SK-N-SH (cell line): ENCODE measurements around the gene IL21R. TPM values are rescaled to one million over a fixed set of nuclear protein-coding genes. Genes with fewer than 3 reads are reported as not detected.

ENCODE experiments used
- CTCF ChIA-PET: fragments of 300-600, 350-600 bp; formaldehyde crosslinking; extraction: SDS; loops from one replicate; lab custom pipeline; 2021; lab: Yijun Ruan, JAX
- POLR2A ChIA-PET: fragments of 350-600 bp; sonication (Branson Sonifier 250); formaldehyde crosslinking; extraction: SDS; loops from one replicate; lab custom pipeline; 2020; ENCODE audit warnings: antibody characterized with exemption, inconsistent platforms; lab: Yijun Ruan, JAX
- DNase-seq: peaks from one replicate; pipeline ENCODE4 v3.0.0; 2012
- H2AFZ ChIP-seq: fragments of 200-600 bp; sonication (generic); 2 replicates; pipeline ENCODE4 v1.8.1; 2016; ENCODE audit warnings: antibody characterized with exemption, mild to moderate bottlenecking, low read depth
- H3F3A ChIP-seq: fragments of 200-600 bp; sonication (generic); replicated peaks from 2 replicates; pipeline ENCODE3; 2016; ENCODE audit warnings: antibody characterized with exemption, mild to moderate bottlenecking; ENCODE audit not compliant: insufficient read depth
- H3K27ac ChIP-seq, 2 experiments: fragments of 200-500 bp in 1 of 2; fragments of 200-600 bp in 1 of 2; sonication (Bioruptor generic) in 1 of 2; sonication (generic), shearing (Covaris generic) in 1 of 2; 2 replicates each; pipeline versions ENCODE4 v1.5.1 to v1.6.1; 2014 to 2016; ENCODE audit warnings: low read depth in 2 of 2, inconsistent platforms in 1 of 2, low read length in 1 of 2, mild to moderate bottlenecking in 1 of 2, mixed read lengths in 1 of 2
- H3K27me3 ChIP-seq: fragments of 200-600 bp; sonication (generic), shearing (Covaris generic); 2 replicates; pipeline ENCODE4 v1.6.1; 2016; ENCODE audit warnings: mixed run types; ENCODE audit not compliant: insufficient read depth
- H3K36me3 ChIP-seq, 2 experiments: fragments of 200-500 bp in 1 of 2; fragments of 200-600 bp in 1 of 2; sonication (Bioruptor generic) in 1 of 2; sonication (generic) in 1 of 2; replicated peaks in 1 of 2; 2 replicates each; pipeline versions ENCODE3 to v1.5.1; 2014 to 2016; ENCODE audit warnings: low read length in 1 of 2, mild to moderate bottlenecking in 1 of 2; ENCODE audit not compliant: insufficient read depth in 2 of 2, control insufficient read depth in 1 of 2
- H3K4me1 ChIP-seq, 2 experiments: fragments of 200-500 bp in 1 of 2; fragments of 200-600 bp in 1 of 2; sonication (Bioruptor generic) in 1 of 2; sonication (generic), shearing (Covaris generic) in 1 of 2; 2 replicates each; pipeline versions ENCODE4 v1.5.1 to v1.6.1; 2014 to 2016; ENCODE audit warnings: low read depth in 1 of 2, low read length in 1 of 2, mixed run types in 1 of 2; ENCODE audit not compliant: insufficient read depth in 2 of 2, control insufficient read depth in 1 of 2
- H3K4me2 ChIP-seq: fragments of 200-600 bp; sonication (generic), shearing (Covaris generic); 2 replicates; pipeline ENCODE4 v1.6.1; 2017; ENCODE audit warnings: mixed run types
- H3K4me3 ChIP-seq, 2 experiments: fragments of 200-500 bp in 1 of 2; fragments of 200-600 bp in 1 of 2; sonication (Bioruptor generic) in 1 of 2; sonication (generic), shearing (Covaris generic) in 1 of 2; 2 replicates each; pipeline versions ENCODE4 v1.5.1 to v1.8.1; 2014 to 2016; ENCODE audit warnings: low read depth in 2 of 2, inconsistent platforms in 1 of 2, low read length in 1 of 2, mild to moderate bottlenecking in 1 of 2, mixed read lengths in 1 of 2, moderate library complexity in 1 of 2
- H3K79me2 ChIP-seq: fragments of 200-600 bp; sonication (generic); 2 replicates; pipeline ENCODE4 v1.8.1; 2017; ENCODE audit warnings: mild to moderate bottlenecking; ENCODE audit not compliant: insufficient read depth
- H3K9ac ChIP-seq: fragments of 200-600 bp; sonication (generic); 2 replicates; pipeline ENCODE4 v1.6.1; 2017; ENCODE audit warnings: mixed run types
- H3K9me2 ChIP-seq: fragments of 200-600 bp; sonication (generic); 2 replicates; pipeline ENCODE4 v1.6.1; 2017; ENCODE audit warnings: mixed run types
- H3K9me3 ChIP-seq: fragments of 200-600 bp; sonication (generic); 2 replicates; pipeline ENCODE4 v1.6.1; 2017; ENCODE audit warnings: mixed run types, mild to moderate bottlenecking, moderate library complexity
- H4K20me1 ChIP-seq: fragments of 200-600 bp; sonication (generic); 2 replicates; pipeline ENCODE4 v1.6.1; 2017; ENCODE audit warnings: mild to moderate bottlenecking, mixed run types; ENCODE audit not compliant: insufficient read depth
- CHD2 ChIP-seq: fragments of 150-350 bp; IDR thresholded peaks from 2 replicates; pipeline ENCODE4 v1.6.1; 2018; ENCODE audit warnings: low read length; ENCODE audit not compliant: partially characterized antibody
- FOSL2 ChIP-seq: IDR thresholded peaks from 2 replicates; pipeline ENCODE4 v1.4.0; 2012; ENCODE audit warnings: low read depth, mild to moderate bottlenecking, moderate library complexity, borderline replicate concordance
- JUND ChIP-seq: IDR thresholded peaks from 2 replicates; pipeline ENCODE4 v1.4.0; 2012
- MXI1 ChIP-seq: IDR thresholded peaks from 2 replicates; pipeline ENCODE4 v1.6.1; 2012; ENCODE audit warnings: mild to moderate bottlenecking, low read depth, low read length, improper control_type of control experiment
- NFIC ChIP-seq: IDR thresholded peaks from 2 replicates; pipeline ENCODE4 v1.4.0; 2012; ENCODE audit warnings: borderline replicate concordance
- NRF1 ChIP-seq: IDR thresholded peaks from 2 replicates; pipeline ENCODE4 v1.6.1; 2012; ENCODE audit warnings: low read depth, mild to moderate bottlenecking, low read length
- POLR2AphosphoS5 ChIP-seq: IDR thresholded peaks from 2 replicates; pipeline ENCODE4 v1.6.1; 2012; ENCODE audit warnings: low read depth, low read length
- RAD21 ChIP-seq: IDR thresholded peaks from 2 replicates; pipeline ENCODE4 v1.6.1; 2012; ENCODE audit warnings: mild to moderate bottlenecking, low read length
- RXRA ChIP-seq: IDR thresholded peaks from 2 replicates; pipeline ENCODE4 v1.4.0; 2012; ENCODE audit warnings: low read depth, mild to moderate bottlenecking, borderline replicate concordance
- TCF12 ChIP-seq: IDR thresholded peaks from 2 replicates; pipeline ENCODE4 v1.4.0; 2012
- WGBS: methylation state at CpG from one replicate; pipeline ENCODE4 v1.1.6; 2017; ENCODE audit warnings: low lambda C conversion rate; 5-methylcytosine and 5-hydroxymethylcytosine counted together
- polyA plus RNA-seq, 3 experiments: library from polyadenylated mRNA; depleted of rRNA; stranded (reverse); fragments of >200 nt; gene quantifications; 2 replicates each; pipeline ENCODE4 v1.2.3, GENCODE V29; 2012
- TF ChIP-seq, protein P1 (sequence below): IDR thresholded peaks from 2 replicates; pipeline ENCODE4 v1.4.0; 2012; ENCODE audit warnings: low read depth, borderline replicate concordance
- TF ChIP-seq, protein P2 (sequence below): fragments of 150-350 bp; IDR thresholded peaks from 2 replicates; pipeline ENCODE4 v1.6.1; 2016; ENCODE audit warnings: mild to moderate bottlenecking, low read depth, low read length
- TF ChIP-seq, protein P3 (sequence below): fragments of 150-350 bp; IDR thresholded peaks from 2 replicates; pipeline ENCODE4 v1.6.1; 2017; ENCODE audit warnings: antibody characterized with exemption, low read length, low read depth, borderline replicate concordance
- TF ChIP-seq, protein P4 (sequence below): fragments of 200-600 bp; sonication (generic); IDR thresholded peaks from 2 replicates; pipeline ENCODE4 v1.6.1; 2017; ENCODE audit warnings: antibody characterized with exemption, mild to moderate bottlenecking, moderate library complexity
- TF ChIP-seq, protein P5 (sequence below): IDR thresholded peaks from 2 replicates; pipeline ENCODE4 v1.4.0; 2012; ENCODE audit warnings: low read depth, borderline replicate concordance
- TF ChIP-seq, protein P6 (sequence below): IDR thresholded peaks from 2 replicates; pipeline ENCODE4; 2012

IL21R gene
- polyA plus RNA-seq, 1 of the 3 experiments (the other 2 are of a cell fraction), result 0.13 TPM

DNA sequence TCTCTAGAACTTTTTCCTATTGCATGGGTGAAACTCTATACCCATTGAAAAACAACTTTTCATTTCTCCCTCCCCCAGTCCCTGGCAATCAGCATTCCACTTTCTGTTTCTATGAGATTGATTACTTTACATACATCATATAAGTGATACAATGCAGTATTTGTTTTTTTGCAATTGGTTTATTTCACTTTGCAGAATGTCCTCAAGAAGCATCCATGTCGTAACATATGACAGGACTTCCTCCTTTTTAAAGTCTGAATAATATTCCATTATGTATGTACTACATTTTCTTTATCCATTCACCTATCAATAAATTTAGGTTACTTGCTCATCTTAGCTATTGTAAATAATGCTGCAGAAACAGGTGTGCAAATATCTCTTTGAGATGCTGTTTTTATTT is 8.8 kb downstream of the IL21R start:
- Histone ChIP-seq H4K20me1 (no peaks in the 10 kb centered on the region), H3K79me2 (no peaks in the 10 kb centered on the region), H3K4me1 (peaks cover 0 to 10% of the 10 kb centered on the region in 2 experiments; a peak in 1 of 4 replicates), H3K36me3 (peaks cover 0 to 9% of the 10 kb centered on the region in 2 experiments), H3K9me2 (no peaks in the 10 kb centered on the region), H3K9ac (no peak overlapping the region), H3K4me2 (no peak overlapping the region), H3K27ac (no peak overlapping the region), H3K27me3 (no peaks in the 10 kb centered on the region), H2AFZ (no peak overlapping the region), H3K9me3 (peaks cover 8% of the 10 kb centered on the region; the same call in 1 of the 2 replicates), H3F3A (peaks cover 16% of the 10 kb centered on the region), H3K4me3 (no peak overlapping the region)
- DNase-seq, result no peak
- CTCF ChIA-PET, result interaction anchor here (0.6 to 1.1 kb wide), 2 partner anchors 10 to 37 kb away, joined by 3 to 4 read pairs; no protein-coding TSS in a partner anchor
- no peak for TF ChIP-seq CHD2
- no peak for TF ChIP-seq NFIC
- TF ChIP-seq MXI1, result no peak
- TF ChIP-seq, protein P1, sequence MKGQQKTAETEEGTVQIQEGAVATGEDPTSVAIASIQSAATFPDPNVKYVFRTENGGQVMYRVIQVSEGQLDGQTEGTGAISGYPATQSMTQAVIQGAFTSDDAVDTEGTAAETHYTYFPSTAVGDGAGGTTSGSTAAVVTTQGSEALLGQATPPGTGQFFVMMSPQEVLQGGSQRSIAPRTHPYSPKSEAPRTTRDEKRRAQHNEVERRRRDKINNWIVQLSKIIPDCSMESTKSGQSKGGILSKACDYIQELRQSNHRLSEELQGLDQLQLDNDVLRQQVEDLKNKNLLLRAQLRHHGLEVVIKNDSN, result no peak
- TF ChIP-seq RXRA, result no peak
- TF ChIP-seq, protein P2, sequence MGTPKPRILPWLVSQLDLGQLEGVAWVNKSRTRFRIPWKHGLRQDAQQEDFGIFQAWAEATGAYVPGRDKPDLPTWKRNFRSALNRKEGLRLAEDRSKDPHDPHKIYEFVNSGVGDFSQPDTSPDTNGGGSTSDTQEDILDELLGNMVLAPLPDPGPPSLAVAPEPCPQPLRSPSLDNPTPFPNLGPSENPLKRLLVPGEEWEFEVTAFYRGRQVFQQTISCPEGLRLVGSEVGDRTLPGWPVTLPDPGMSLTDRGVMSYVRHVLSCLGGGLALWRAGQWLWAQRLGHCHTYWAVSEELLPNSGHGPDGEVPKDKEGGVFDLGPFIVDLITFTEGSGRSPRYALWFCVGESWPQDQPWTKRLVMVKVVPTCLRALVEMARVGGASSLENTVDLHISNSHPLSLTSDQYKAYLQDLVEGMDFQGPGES, result no peak
- TF ChIP-seq FOSL2, result no peak
- TF ChIP-seq TCF12, result no peak
- no peak for TF ChIP-seq JUND
- TF ChIP-seq, protein P3, sequence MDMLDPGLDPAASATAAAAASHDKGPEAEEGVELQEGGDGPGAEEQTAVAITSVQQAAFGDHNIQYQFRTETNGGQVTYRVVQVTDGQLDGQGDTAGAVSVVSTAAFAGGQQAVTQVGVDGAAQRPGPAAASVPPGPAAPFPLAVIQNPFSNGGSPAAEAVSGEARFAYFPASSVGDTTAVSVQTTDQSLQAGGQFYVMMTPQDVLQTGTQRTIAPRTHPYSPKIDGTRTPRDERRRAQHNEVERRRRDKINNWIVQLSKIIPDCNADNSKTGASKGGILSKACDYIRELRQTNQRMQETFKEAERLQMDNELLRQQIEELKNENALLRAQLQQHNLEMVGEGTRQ, result no peak
- TF ChIP-seq, protein P4, sequence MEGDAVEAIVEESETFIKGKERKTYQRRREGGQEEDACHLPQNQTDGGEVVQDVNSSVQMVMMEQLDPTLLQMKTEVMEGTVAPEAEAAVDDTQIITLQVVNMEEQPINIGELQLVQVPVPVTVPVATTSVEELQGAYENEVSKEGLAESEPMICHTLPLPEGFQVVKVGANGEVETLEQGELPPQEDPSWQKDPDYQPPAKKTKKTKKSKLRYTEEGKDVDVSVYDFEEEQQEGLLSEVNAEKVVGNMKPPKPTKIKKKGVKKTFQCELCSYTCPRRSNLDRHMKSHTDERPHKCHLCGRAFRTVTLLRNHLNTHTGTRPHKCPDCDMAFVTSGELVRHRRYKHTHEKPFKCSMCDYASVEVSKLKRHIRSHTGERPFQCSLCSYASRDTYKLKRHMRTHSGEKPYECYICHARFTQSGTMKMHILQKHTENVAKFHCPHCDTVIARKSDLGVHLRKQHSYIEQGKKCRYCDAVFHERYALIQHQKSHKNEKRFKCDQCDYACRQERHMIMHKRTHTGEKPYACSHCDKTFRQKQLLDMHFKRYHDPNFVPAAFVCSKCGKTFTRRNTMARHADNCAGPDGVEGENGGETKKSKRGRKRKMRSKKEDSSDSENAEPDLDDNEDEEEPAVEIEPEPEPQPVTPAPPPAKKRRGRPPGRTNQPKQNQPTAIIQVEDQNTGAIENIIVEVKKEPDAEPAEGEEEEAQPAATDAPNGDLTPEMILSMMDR, result no peak
- TF ChIP-seq, protein P5, sequence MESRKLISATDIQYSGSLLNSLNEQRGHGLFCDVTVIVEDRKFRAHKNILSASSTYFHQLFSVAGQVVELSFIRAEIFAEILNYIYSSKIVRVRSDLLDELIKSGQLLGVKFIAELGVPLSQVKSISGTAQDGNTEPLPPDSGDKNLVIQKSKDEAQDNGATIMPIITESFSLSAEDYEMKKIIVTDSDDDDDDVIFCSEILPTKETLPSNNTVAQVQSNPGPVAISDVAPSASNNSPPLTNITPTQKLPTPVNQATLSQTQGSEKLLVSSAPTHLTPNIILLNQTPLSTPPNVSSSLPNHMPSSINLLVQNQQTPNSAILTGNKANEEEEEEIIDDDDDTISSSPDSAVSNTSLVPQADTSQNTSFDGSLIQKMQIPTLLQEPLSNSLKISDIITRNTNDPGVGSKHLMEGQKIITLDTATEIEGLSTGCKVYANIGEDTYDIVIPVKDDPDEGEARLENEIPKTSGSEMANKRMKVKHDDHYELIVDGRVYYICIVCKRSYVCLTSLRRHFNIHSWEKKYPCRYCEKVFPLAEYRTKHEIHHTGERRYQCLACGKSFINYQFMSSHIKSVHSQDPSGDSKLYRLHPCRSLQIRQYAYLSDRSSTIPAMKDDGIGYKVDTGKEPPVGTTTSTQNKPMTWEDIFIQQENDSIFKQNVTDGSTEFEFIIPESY, result no peak
- no peak for TF ChIP-seq NRF1
- no peak for TF ChIP-seq POLR2AphosphoS5
- TF ChIP-seq RAD21, result no peak
- TF ChIP-seq, protein P6, sequence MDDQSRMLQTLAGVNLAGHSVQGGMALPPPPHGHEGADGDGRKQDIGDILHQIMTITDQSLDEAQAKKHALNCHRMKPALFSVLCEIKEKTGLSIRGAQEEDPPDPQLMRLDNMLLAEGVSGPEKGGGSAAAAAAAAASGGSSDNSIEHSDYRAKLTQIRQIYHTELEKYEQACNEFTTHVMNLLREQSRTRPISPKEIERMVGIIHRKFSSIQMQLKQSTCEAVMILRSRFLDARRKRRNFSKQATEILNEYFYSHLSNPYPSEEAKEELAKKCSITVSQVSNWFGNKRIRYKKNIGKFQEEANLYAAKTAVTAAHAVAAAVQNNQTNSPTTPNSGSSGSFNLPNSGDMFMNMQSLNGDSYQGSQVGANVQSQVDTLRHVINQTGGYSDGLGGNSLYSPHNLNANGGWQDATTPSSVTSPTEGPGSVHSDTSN, result no peak
- POLR2A ChIA-PET, result no interaction called here
- 40% methylated on average over 1 of the region's 1 CpG for WGBS
